K562 (cell line): ENCODE measurements around the gene SAE1. TPM values are rescaled to one million over a fixed set of nuclear protein-coding genes. Genes with fewer than 3 reads are reported as not detected.

Experiments
- ATAC-seq: fragments of 200-7000 bp; cut with Tn5 transposase; 3 replicates; pipeline ENCODE4 v1.9.1; 2020; ENCODE audit warnings: moderate library complexity
- BruUV-seq: library from RNA; stranded (reverse); fragments of 400-500 nt; replicated peaks from 2 replicates; lab custom pipeline; 2021; lab: Mats Ljungman, UMichigan
- CTCF ChIA-PET: fragments of 300-600 bp; formaldehyde crosslinking; extraction: SDS; loops from one replicate; lab custom pipeline; 2021; ENCODE audit warnings: low intra/inter-chr PET ratio; lab: Yijun Ruan, JAX
- POLR2A ChIA-PET: fragments of 300-600, 350-650 bp; sonication (Branson Sonifier 250); formaldehyde crosslinking; extraction: SDS; loops from one replicate; lab custom pipeline; 2021; ENCODE audit warnings: antibody characterized with exemption, inconsistent platforms; lab: Yijun Ruan, JAX
- DNase-seq, 4 experiments: peaks; one replicate each; pipeline versions ENCODE4 v3.0.0 to v3.0.0-alpha.2; 2011 to 2018; ENCODE audit warnings: low spot score in 3 of 4, mixed read lengths in 3 of 4; ENCODE audit errors: extremely low read depth in 1 of 4
- FAIRE-seq: peaks from 2 replicates; lab custom pipeline; 2011; peaks lifted over from hg19 to GRCh38; lab: Jason Lieb, UNC
- H2AFZ ChIP-seq: 2 replicates; pipeline ENCODE4 v1.6.0; 2011; ENCODE audit warnings: low read depth, low read length, control low read depth, inconsistent platforms
- H3K27ac ChIP-seq: fragments of 200-600 bp; 3 replicates; pipeline ENCODE4 v1.8.0; 2011; ENCODE audit warnings: low read depth, mild to moderate bottlenecking, control low read depth, inconsistent platforms, low read length, moderate library complexity, mixed read lengths; ENCODE audit errors: extremely low read depth
- H3K27me3 ChIP-seq, 2 experiments: fragments of 300-600 bp in 1 of 2; 2 replicates in 1 of 2; 3 replicates in 1 of 2; pipeline versions ENCODE4 v1.6.0 to v1.8.0; 2011; ENCODE audit warnings: inconsistent platforms in 2 of 2, low read length in 2 of 2, mild to moderate bottlenecking in 1 of 2, mixed read lengths in 1 of 2, moderate library complexity in 1 of 2; ENCODE audit not compliant: control insufficient read depth in 2 of 2, insufficient read depth in 2 of 2
- H3K36me3 ChIP-seq: fragments of 300-600 bp; 3 replicates; pipeline ENCODE4 v1.8.0; 2011; ENCODE audit warnings: mild to moderate bottlenecking, low read length, inconsistent platforms; ENCODE audit not compliant: control insufficient read depth, insufficient read depth
- H3K4me1 ChIP-seq, 2 experiments: fragments of 200-600 bp in 1 of 2; replicated peaks in 1 of 2; 2 replicates in 1 of 2; 3 replicates in 1 of 2; pipeline versions ENCODE4 v1.5.1 to v1.8.0; 2011; ENCODE audit warnings: inconsistent platforms in 2 of 2, low read length in 2 of 2, mild to moderate bottlenecking in 1 of 2, mixed read lengths in 1 of 2, moderate library complexity in 1 of 2; ENCODE audit not compliant: control insufficient read depth in 2 of 2, insufficient read depth in 2 of 2
- H3K4me2 ChIP-seq: 2 replicates; pipeline ENCODE4 v1.6.1; 2011; ENCODE audit warnings: low read length, control low read depth, inconsistent platforms, mixed read lengths; ENCODE audit not compliant: insufficient read depth
- H3K4me3 ChIP-seq: fragments of 200-600 bp; sonication (generic), shearing (Covaris generic); 2 replicates; pipeline ENCODE4 v1.5.1; 2016; ENCODE audit warnings: control low read depth, inconsistent platforms
- H3K79me2 ChIP-seq: fragments of 200-600 bp; 3 replicates; pipeline ENCODE4 v1.8.0; 2011; ENCODE audit warnings: low read length, inconsistent platforms; ENCODE audit not compliant: control insufficient read depth, insufficient read depth
- H3K9ac ChIP-seq, 2 experiments: 2 replicates each; pipeline versions ENCODE4 v1.6.0 to v1.6.1; 2011; ENCODE audit warnings: low read depth in 2 of 2, low read length in 2 of 2, control low read depth in 1 of 2, inconsistent platforms in 1 of 2, mild to moderate bottlenecking in 1 of 2, mixed read lengths in 1 of 2; ENCODE audit not compliant: insufficient read depth in 1 of 2
- H3K9me1 ChIP-seq: one replicate; pipeline ENCODE4 v1.6.0; 2011; ENCODE audit warnings: inconsistent platforms, mild to moderate bottlenecking, low read length, moderate library complexity; ENCODE audit not compliant: control insufficient read depth, insufficient read depth
- H3K9me3 ChIP-seq: replicated peaks from 2 replicates; pipeline ENCODE4 v1.5.1; 2011; ENCODE audit warnings: low read depth, low read length, inconsistent platforms; ENCODE audit not compliant: control insufficient read depth, insufficient read depth
- H4K20me1 ChIP-seq: replicated peaks from 2 replicates; pipeline ENCODE4 v1.6.1; 2011; ENCODE audit warnings: low read length, inconsistent platforms, mixed read lengths; ENCODE audit not compliant: control insufficient read depth, insufficient read depth
- CEBPG ChIP-seq, 3 experiments: fragments of 200-800 bp in 1 of 3; sonication (Bioruptor generic) in 1 of 3; sonication (generic) in 1 of 3; formaldehyde crosslinking in 1 of 3; IDR thresholded peaks in 2 of 3; conservative IDR thresholded peaks in 1 of 3; 2 replicates each; pipeline versions ENCODE4 v1.6.1 to v1.8.0; 2016 to 2022; ENCODE audit warnings: missing compliant biosample characterization in 2 of 3, missing genetic modification characterization in 2 of 3, mild to moderate bottlenecking in 1 of 3, missing genetic modification reagents in 1 of 3
- FOXK2 ChIP-seq, 2 experiments: fragments of 450-650 bp; IDR thresholded peaks in 1 of 2; conservative IDR thresholded peaks in 1 of 2; 2 replicates each; pipeline ENCODE4 v1.6.1; 2016; ENCODE audit warnings: low read depth in 2 of 2, mild to moderate bottlenecking in 1 of 2
- GTF2E2 ChIP-seq: fragments of 200-800 bp; sonication (Bioruptor generic); IDR thresholded peaks from 2 replicates; pipeline ENCODE4 v1.6.1; 2016; ENCODE audit warnings: missing genetic modification characterization, missing compliant biosample characterization
- PHB ChIP-seq: fragments of 250-450 bp; sonication (Bioruptor Pico); IDR thresholded peaks from 2 replicates; pipeline ENCODE4 v1.5.0; 2021
- SP2 ChIP-seq: IDR thresholded peaks from 2 replicates; pipeline ENCODE4 v1.6.1; 2011; ENCODE audit warnings: mild to moderate bottlenecking, low read depth, low read length, moderate library complexity; ENCODE audit not compliant: poor library complexity, severe bottlenecking; ENCODE audit errors: extremely low read depth
- ZNF232 ChIP-seq: sonication (generic); formaldehyde crosslinking; IDR thresholded peaks from 2 replicates; pipeline ENCODE4 v1.8.0; 2022; ENCODE audit warnings: mild to moderate bottlenecking, missing genetic modification reagents
- WGBS: fragments of 100-300 bp; shearing (Covaris generic); methylation state at CpG from one replicate; pipeline ENCODE4 v1.1.6; 2016; ENCODE audit warnings: low coverage, mixed read lengths; ENCODE audit not compliant: insufficient coverage; ENCODE audit errors: missing lambda C conversion rate; 5-methylcytosine and 5-hydroxymethylcytosine counted together
- in situ Hi-C: fragments of 300-500 bp; cut with MboI; formaldehyde crosslinking; loops from 4 replicates; pipeline ENCODE4 v1.15.0; 2018; ENCODE audit warnings: inconsistent platforms, mixed read lengths
- intact Hi-C: fragments of 100-400 bp; cut with micrococcal nuclease; formaldehyde crosslinking; loops from 2 replicates; pipeline ENCODE4 v1.14.2; 2022
- polyA plus RNA-seq, 8 experiments: library from polyadenylated mRNA; depleted of rRNA in 4 of 8; stranded (reverse) in 5 of 8; unstranded in 3 of 8; fragments of >200 nt; fragmentation: Nextera tagmentation in 2 of 8; fragmentation: Illumina TruSeq in 1 of 8; extraction: Ambion mirVana in 2 of 8; extraction: Trizol in 1 of 8; gene quantifications; 2 replicates each; pipeline versions ENCODE4 v1.2.1 to v1.2.3, GENCODE V29; 2011 to 2014; ENCODE audit warnings: inconsistent platforms in 1 of 8, missing spikeins in 1 of 8
- total RNA-seq, 7 experiments: library from RNA; depleted of rRNA in 6 of 7; stranded (reverse); fragments of >200 nt in 6 of 7; fragmentation: Illumina TruSeq in 2 of 7; extraction: Trizol in 2 of 7; gene quantifications; 2 replicates each; pipeline versions ENCODE4 v1.2.1 to v1.2.3, GENCODE V29; 2011 to 2021; ENCODE audit warnings: low replicate concordance in 1 of 7
- TF ChIP-seq, protein P1 (sequence below): fragments of 450-650 bp; IDR thresholded peaks from 2 replicates; pipeline ENCODE4 v1.7.1; 2018; ENCODE audit warnings: mild to moderate bottlenecking, low read depth; ENCODE audit not compliant: partially characterized antibody
- TF ChIP-seq, protein P2 (sequence below), 2 experiments: fragments of 450-650 bp; IDR thresholded peaks; 2 replicates each; pipeline ENCODE4 v1.6.1; 2018; ENCODE audit warnings: mild to moderate bottlenecking in 2 of 2, low read depth in 1 of 2; ENCODE audit not compliant: partially characterized antibody in 2 of 2
- TF ChIP-seq, protein P3 (sequence below): IDR thresholded peaks from 2 replicates; pipeline ENCODE4 v1.6.1; 2014; ENCODE audit warnings: antibody characterized with exemption
- TF ChIP-seq, protein P4 (sequence below): sonication (generic); formaldehyde crosslinking; IDR thresholded peaks from 2 replicates; pipeline ENCODE4 v1.8.0; 2022; ENCODE audit warnings: missing genetic modification reagents, mild to moderate bottlenecking, borderline replicate concordance

The SAE1 gene
- total and polyA plus RNA-seq, 9 of the 15 experiments (the other 6 are each of a cell fraction or from before 2014, with no cell fraction given), result 82.8 to 299 (median 217) TPM

DNA sequence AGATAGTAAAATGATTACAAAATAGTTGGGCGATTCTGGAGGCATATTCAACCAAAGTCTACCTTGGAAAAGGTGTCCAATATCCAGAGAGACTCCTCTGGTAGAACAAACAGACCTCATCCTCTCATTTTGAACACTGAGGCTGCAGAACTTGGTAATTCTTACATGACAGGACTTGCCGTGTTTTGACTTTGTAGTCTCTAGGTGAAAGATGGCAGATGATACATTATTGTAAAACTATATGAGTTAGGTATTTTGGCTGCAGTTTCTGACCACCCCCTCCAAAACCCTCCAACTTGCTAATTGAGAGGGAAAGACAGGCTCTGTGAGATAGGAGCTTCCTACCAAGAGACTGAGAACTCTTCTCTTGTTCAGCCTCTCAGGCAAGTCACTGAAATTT is 22.6 kb downstream of the SAE1 start:
- ChIA-PET CTCF (no interaction called here), POLR2A (no interaction called here)
- in situ Hi-C loops (loop anchor here (5.0 to 10.0 kb wide), 2 partner anchors 94 to 262 kb away; partner anchors contain the start of gene MEIS3), intact Hi-C loops (loop anchor here (5.0 kb wide), 2 partner anchors 74 to 89 kb away; no protein-coding TSS in a partner anchor)
- Histone ChIP-seq H3K27ac (no peak overlapping the region), H4K20me1 (no peaks in the 10 kb centered on the region; the same call in 1 of the 2 replicates), H3K4me3 (no peak overlapping the region), H3K36me3 (peaks cover 94% of the 10 kb centered on the region), H3K4me2 (no peak overlapping the region), H3K4me1 (peaks cover 2 to 19% of the 10 kb centered on the region in 2 experiments; a peak in 4 of 5 replicates), H3K79me2 (peaks cover 58% of the 10 kb centered on the region), H3K9ac (no peak overlapping the region), H3K27me3 (no peaks in the 10 kb centered on the region), H3K9me3 (no peaks in the 10 kb centered on the region), H2AFZ (no peak overlapping the region), H3K9me1 (no peaks in the 10 kb centered on the region)
- no peak for ATAC-seq
- 77% methylated on average over 2 of the region's 2 CpGs for WGBS
- no peak for FAIRE-seq
- DNase-seq, result no peak
- no TSS peak for BruUV-seq
- no peak for TF ChIP-seq GTF2E2 (tag)
- TF ChIP-seq ZNF232 (CRISPR knock-in tag), result no peak
- TF ChIP-seq, protein P1, sequence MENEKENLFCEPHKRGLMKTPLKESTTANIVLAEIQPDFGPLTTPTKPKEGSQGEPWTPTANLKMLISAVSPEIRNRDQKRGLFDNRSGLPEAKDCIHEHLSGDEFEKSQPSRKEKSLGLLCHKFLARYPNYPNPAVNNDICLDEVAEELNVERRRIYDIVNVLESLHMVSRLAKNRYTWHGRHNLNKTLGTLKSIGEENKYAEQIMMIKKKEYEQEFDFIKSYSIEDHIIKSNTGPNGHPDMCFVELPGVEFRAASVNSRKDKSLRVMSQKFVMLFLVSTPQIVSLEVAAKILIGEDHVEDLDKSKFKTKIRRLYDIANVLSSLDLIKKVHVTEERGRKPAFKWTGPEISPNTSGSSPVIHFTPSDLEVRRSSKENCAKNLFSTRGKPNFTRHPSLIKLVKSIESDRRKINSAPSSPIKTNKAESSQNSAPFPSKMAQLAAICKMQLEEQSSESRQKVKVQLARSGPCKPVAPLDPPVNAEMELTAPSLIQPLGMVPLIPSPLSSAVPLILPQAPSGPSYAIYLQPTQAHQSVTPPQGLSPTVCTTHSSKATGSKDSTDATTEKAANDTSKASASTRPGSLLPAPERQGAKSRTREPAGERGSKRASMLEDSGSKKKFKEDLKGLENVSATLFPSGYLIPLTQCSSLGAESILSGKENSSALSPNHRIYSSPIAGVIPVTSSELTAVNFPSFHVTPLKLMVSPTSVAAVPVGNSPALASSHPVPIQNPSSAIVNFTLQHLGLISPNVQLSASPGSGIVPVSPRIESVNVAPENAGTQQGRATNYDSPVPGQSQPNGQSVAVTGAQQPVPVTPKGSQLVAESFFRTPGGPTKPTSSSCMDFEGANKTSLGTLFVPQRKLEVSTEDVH, result no peak
- TF ChIP-seq, protein P2, sequence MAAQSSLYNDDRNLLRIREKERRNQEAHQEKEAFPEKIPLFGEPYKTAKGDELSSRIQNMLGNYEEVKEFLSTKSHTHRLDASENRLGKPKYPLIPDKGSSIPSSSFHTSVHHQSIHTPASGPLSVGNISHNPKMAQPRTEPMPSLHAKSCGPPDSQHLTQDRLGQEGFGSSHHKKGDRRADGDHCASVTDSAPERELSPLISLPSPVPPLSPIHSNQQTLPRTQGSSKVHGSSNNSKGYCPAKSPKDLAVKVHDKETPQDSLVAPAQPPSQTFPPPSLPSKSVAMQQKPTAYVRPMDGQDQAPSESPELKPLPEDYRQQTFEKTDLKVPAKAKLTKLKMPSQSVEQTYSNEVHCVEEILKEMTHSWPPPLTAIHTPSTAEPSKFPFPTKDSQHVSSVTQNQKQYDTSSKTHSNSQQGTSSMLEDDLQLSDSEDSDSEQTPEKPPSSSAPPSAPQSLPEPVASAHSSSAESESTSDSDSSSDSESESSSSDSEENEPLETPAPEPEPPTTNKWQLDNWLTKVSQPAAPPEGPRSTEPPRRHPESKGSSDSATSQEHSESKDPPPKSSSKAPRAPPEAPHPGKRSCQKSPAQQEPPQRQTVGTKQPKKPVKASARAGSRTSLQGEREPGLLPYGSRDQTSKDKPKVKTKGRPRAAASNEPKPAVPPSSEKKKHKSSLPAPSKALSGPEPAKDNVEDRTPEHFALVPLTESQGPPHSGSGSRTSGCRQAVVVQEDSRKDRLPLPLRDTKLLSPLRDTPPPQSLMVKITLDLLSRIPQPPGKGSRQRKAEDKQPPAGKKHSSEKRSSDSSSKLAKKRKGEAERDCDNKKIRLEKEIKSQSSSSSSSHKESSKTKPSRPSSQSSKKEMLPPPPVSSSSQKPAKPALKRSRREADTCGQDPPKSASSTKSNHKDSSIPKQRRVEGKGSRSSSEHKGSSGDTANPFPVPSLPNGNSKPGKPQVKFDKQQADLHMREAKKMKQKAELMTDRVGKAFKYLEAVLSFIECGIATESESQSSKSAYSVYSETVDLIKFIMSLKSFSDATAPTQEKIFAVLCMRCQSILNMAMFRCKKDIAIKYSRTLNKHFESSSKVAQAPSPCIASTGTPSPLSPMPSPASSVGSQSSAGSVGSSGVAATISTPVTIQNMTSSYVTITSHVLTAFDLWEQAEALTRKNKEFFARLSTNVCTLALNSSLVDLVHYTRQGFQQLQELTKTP (IDR thresholded peaks at IDR 0.05; ENCODE audit: low read depth in 1 of 2, partially characterized antibody in 2 of 2), result no peak
- TF ChIP-seq, protein P3, sequence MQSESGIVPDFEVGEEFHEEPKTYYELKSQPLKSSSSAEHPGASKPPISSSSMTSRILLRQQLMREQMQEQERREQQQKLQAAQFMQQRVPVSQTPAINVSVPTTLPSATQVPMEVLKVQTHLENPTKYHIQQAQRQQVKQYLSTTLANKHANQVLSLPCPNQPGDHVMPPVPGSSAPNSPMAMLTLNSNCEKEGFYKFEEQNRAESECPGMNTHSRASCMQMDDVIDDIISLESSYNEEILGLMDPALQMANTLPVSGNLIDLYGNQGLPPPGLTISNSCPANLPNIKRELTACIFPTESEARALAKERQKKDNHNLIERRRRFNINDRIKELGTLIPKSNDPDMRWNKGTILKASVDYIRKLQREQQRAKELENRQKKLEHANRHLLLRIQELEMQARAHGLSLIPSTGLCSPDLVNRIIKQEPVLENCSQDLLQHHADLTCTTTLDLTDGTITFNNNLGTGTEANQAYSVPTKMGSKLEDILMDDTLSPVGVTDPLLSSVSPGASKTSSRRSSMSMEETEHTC, result no peak
- no peak for TF ChIP-seq FOXK2 (conservative IDR thresholded peaks at IDR 0.05 in 1 of 2, IDR thresholded peaks at IDR 0.05 in 1 of 2; ENCODE audit: low read depth in 2 of 2)
- no peak for TF ChIP-seq SP2
- TF ChIP-seq PHB (CRISPR knock-in tag), result no peak
- TF ChIP-seq, protein P4, sequence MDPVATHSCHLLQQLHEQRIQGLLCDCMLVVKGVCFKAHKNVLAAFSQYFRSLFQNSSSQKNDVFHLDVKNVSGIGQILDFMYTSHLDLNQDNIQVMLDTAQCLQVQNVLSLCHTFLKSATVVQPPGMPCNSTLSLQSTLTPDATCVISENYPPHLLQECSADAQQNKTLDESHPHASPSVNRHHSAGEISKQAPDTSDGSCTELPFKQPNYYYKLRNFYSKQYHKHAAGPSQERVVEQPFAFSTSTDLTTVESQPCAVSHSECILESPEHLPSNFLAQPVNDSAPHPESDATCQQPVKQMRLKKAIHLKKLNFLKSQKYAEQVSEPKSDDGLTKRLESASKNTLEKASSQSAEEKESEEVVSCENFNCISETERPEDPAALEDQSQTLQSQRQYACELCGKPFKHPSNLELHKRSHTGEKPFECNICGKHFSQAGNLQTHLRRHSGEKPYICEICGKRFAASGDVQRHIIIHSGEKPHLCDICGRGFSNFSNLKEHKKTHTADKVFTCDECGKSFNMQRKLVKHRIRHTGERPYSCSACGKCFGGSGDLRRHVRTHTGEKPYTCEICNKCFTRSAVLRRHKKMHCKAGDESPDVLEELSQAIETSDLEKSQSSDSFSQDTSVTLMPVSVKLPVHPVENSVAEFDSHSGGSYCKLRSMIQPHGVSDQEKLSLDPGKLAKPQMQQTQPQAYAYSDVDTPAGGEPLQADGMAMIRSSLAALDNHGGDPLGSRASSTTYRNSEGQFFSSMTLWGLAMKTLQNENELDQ (CRISPR knock-in tag), result no peak
- TF ChIP-seq CEBPG (CRISPR knock-in tag; IDR thresholded peaks at IDR 0.05), result no peak
- no peak for TF ChIP-seq CEBPG (tag; conservative IDR thresholded peaks at IDR 0.05 in 1 of 2, IDR thresholded peaks at IDR 0.05 in 1 of 2)
